HEK293 (cell line): ENCODE results near the gene ACACB.

Source experiments
- OVOL3 ChIP-seq: fragments of 450-650 bp; formaldehyde crosslinking; IDR thresholded peaks from 2 replicates; pipeline ENCODE4 v1.5.1; 2016; ENCODE audit warnings: missing biosample characterization, missing genetic modification characterization
- TF ChIP-seq, protein P1 (sequence below): sonication (generic); formaldehyde crosslinking; IDR thresholded peaks from 2 replicates; pipeline ENCODE4 v1.8.1; 2022; ENCODE audit warnings: mild to moderate bottlenecking, moderate library complexity, missing genetic modification reagents
- TF ChIP-seq, protein P2 (sequence below): fragments of 450-650 bp; formaldehyde crosslinking; IDR thresholded peaks from 2 replicates; pipeline ENCODE4 v1.5.1; 2016; ENCODE audit warnings: missing biosample characterization, missing genetic modification characterization, low read depth

DNA sequence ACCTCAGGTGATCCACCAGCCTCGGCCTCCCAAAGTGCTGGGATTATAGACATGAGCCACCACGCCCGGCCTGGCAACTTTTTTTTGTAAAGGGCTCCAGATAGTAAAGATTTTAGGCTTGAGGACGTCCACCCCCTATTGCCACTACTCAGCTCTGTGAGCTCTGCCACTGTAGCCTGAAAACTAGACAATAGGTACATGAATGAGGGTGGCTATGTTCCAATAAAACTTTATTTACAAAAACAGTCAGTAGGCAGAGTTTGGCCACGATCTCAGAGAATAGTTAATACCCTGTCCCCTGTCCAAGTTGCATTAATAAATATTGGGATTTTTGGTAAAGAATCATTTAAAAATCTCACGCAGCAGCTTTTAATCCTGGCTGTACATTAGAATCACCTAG, 102.6 kb downstream of the ACACB start:
- TF ChIP-seq OVOL3 (tag by site-specific recombination) = no peak
- TF ChIP-seq, protein P1, sequence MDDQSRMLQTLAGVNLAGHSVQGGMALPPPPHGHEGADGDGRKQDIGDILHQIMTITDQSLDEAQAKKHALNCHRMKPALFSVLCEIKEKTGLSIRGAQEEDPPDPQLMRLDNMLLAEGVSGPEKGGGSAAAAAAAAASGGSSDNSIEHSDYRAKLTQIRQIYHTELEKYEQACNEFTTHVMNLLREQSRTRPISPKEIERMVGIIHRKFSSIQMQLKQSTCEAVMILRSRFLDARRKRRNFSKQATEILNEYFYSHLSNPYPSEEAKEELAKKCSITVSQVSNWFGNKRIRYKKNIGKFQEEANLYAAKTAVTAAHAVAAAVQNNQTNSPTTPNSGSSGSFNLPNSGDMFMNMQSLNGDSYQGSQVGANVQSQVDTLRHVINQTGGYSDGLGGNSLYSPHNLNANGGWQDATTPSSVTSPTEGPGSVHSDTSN = no peak
- TF ChIP-seq, protein P2, sequence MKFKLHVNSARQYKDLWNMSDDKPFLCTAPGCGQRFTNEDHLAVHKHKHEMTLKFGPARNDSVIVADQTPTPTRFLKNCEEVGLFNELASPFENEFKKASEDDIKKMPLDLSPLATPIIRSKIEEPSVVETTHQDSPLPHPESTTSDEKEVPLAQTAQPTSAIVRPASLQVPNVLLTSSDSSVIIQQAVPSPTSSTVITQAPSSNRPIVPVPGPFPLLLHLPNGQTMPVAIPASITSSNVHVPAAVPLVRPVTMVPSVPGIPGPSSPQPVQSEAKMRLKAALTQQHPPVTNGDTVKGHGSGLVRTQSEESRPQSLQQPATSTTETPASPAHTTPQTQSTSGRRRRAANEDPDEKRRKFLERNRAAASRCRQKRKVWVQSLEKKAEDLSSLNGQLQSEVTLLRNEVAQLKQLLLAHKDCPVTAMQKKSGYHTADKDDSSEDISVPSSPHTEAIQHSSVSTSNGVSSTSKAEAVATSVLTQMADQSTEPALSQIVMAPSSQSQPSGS (tag by site-specific recombination) = no peak
